GM18858 (cell line): ENCODE data around the gene PYGB.
"Not testable (repeated sequence)": the region's sequence is repeated elsewhere in the genome, so short reads cannot be mapped to it uniquely, and the experiment has no call there.

Source experiments
- ATAC-seq: cut with Tn5 transposase; IDR thresholded peaks from one replicate; pipeline ENCODE4 v1.9.1; 2021; ENCODE audit not compliant: unreplicated experiment

The PYGB gene

DNA sequence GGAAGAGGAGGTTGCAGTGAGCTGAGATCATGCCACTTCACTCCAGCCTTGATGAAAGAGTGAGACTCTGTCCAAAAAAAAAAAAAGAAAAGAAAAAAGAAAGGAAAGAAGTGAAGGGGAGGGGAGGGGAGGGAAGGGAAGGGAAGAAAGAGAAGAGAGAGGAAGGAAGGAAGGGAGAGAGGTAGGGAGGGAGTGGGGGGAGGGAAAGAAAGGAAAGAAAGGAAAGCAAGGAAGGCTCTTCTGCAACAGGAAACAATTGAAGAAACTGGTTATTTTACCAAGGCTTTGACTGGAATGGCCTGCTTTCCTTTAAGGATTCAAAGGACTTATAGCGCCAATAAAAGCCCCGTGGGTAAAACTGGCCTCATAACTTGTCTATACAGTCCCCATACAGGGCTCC is 78.1 kb downstream of the PYGB start:
- no peak for ATAC-seq

DNA sequence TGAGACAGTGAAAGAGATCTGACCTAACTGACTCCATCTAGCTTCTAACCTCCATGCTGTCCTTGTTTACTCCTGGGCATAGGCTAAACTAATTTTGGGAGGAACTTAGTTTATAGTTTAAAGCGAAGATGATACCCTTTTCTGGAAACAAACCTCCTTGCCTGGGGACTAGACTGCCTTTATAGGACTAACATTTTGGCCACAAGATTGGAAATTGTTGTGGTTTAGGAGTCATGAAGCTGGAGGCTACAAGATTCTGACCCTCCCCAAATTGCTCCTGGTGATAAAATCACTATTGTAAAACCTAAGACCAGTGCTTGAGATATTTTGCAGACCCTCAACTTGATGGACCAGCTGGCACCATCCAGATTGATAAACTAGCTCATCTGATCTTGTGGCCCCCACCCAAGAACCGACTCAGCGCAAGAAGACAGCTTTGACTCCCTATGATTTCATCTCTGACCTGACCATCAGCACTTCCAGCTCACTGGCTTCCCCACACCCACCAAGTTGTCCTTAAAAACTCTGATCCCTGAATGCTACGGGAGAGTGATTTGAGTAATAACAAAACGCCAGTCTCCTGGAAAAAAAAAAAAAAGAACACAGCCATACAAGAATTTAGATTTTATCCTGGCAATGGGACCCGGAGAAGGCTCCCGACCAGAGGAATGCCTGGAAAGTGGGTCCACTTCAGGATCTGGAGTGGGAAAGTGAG is 79.8 kb downstream of the PYGB start:
- ATAC-seq, result no peak

DNA sequence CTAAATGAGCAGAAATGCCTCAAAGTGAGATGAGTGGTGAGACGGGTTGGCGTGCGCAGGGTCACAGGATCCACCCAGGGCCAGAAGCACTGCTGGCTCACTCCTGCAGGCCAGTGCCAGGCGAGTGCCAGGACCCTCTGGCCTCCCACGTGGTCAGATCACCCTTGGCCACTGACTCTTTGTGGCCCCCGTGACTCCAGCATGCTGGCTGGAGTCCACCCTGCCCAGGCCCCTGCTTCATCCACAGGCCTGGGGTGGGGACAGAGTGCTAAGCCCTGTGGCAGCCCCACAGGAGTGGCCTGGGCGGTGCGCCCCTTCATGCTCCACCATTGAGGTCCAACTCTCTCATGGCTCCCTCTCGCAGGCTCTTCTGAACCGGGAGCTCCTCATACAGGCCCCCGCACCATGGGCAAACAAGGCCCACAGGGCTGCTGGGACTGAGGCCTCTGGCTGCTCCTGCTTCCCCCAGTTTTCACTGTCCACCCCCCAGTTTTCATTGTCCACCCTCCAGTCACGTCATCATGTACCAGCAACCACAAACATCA is 81.1 kb downstream of the PYGB start:
- ATAC-seq, result no peak

DNA sequence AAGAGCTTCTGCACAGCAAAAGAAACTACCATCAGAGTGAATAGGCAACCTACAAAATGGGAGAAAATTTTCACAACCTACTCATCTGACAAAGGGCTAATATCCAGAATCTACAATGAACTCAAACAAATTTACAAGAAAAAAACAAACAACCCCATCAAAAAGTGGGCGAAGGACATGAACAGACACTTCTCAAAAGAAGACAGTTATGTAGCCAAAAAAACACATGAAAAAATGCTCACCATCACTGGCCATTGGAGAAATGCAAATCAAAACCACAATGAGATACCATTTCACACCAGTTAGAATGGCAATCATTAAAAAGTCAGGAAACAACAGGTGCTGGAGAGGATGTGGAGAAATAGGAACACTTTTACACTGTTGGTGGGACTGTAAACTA is 87.1 kb downstream of the PYGB start:
- not testable (repeated sequence) for ATAC-seq

DNA sequence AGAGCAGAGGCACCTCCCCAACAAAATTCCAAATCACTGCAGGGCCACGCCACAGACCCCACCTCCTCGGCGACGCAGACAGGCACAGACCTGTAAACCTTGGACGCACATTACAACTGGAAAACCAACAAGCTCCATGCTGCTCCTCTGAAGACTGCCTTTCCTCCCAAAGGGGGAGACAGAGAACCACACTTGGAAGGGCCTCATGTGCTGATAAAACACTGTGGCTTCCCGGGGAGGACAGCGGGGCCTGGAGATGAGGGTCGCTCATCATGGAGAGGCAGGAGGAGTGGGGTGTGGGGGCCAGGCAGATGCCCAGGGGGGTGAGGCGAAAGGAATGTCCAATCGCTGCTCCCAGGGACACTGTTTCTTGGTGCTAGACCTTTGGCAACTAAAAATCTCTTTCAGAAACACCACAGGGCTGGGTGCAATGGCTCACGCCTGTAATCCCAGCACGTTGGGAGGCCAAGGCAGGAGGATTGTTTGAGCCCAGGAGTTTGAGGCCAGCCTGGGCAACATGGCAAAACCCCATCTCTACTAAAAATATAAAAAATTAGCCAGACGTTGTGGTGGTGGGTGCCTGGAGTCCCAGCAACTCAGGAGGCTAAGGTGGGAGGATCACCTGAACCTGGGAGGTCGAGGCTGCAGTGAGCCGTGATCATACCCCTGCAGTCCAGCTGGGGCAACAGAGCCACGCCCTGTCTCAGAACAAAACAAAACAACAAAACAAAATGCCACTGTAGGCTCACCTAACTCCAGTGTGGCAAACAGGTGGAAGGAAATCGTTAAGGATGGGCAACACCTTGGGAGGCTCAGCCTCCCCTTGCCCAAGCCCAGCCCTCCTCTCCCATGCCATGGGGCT is 88.9 kb downstream of the PYGB start:
- no peak for ATAC-seq

DNA sequence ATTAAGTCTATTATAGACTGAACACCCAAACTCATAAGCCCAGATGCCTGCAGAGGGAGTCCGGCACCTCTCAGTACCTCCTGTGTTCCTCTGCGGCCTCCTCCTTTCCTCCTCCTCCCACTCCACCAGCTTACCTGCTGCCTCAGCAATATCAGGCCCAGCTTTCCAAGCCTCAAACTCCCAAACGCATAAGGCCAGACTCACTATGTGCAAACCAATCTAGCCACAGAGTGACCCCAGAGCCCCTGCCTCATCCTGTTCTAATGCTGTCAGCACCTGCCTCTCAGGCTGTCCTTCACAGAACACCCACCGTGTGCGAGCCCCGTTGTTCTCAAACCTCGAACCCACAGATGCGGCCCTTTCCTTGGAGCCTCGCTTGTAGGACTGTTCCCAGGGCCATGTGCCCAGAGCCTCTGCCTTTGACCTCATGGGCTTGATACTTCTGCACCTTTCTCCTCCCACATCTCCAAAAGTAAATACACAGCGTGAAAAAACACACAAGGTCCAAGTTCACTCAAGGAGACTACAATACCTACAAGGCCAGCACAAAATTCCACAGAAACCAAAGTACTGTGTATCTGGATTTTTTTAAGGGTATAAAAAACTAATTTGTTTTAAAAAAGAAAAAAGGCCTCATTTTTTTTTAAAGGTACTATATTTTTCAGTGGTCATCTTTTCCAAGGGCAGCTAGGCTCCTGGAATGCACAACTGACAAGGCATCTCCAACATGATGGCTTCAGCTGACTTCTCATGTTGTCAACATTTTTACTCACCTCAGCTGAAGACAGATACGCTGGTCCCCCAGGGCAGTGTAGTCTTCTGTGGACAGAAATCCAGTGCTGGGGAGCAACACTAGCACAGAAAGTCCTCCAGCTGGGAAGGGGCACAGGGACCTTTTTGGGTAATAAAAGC is 90.5 kb downstream of the PYGB start:
- no peak for ATAC-seq

DNA sequence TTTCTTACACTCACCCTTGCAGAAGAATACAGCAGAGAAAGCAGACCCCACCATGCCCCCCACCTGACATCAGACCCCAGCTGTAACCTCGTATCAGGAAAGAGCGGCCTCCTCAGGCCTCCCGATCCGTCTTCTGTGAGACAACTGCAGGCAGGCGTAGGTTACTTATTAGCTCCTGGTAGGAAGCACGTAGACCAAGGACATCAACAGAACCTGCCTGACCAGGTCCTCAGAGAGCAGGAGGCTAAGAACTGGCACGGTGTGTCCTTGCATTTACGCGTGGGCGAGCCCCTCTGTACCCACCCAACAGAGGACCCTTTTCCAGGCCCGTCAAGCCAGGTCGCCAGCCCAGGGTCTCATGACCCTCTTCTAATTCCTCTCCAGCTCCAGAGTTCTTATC is 91.7 kb downstream of the PYGB start:
- ATAC-seq, result no peak

DNA sequence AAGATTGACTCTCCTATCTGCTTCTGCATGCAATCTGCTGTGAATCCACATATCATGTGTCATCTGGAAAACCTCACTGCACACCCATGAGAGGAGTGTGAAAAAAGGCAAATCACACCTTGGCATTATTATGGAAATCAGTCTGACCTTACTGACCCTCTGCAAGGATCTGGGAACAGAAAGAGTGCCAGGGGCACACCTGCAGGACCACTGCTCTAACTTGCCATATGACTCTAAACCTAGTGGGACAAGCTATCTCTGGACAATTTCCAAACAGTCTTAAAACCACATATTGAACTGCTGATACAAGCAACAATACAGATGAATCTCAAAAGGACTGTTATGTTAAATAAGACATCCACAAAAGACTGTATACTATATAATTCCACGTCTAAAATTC is 92.5 kb downstream of the PYGB start:
- ATAC-seq, result no peak

DNA sequence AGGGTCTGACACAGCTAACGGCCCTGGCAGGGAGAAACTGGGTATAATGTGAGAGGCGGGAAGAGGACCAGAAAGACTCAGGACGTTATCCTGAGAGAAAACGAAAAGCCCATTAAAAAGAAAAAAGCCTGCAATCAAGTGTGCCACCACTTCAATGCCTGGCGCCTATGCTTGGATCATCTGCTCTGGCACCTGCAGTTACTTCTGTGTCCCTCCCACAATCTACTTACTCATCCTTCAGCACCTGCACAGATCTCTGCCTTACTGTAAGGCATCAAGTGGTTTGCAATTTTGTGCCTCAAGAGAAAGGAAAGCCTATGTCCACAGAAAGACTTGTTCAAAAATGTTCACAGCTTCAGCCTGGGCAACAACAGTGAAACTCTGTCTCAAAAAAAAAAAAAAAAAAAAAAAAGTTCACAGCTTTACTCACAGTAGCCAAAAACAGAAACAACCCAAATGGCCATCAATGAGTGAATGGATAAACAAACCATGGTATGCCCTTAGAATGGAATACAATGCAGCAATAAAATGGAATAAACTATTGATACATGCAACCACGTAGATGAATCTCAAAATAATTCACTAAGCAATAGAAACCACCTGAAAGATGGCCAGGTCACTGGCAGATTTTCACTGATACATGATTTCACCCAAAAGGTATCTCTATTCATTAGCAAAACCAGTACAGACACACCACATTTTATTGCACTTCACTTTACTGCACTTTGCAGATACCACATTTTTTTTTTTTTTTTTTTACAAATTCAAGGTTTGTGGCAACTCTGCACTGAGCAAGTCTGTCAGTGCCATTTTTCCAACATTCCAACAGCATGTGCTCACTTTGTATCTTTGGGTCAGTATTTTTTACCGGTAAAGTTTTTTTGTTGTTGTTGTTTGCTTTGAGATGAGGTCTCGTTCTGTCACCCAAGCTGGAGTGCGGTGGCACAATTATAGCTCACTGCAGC is 94.1 kb downstream of the PYGB start:
- no peak for ATAC-seq

DNA sequence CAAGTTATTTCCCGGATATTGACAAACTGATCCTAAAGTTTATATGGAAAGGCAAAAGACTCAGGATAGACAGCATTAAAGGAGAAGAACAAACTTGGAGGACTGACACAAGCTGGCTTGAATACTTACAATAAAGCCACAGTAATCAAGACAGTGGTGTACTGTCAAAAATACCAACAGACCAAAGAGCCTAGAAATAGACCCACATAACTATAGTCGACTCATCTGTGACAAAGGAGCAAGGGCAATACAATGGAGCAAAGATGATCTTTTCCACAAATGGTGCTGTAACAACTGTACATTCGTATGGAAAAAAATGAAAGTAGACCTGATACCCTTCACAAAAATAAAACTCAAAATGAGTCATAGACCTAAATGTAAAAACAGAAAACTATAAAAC is 96.7 kb downstream of the PYGB start:
- ATAC-seq, result no peak

DNA sequence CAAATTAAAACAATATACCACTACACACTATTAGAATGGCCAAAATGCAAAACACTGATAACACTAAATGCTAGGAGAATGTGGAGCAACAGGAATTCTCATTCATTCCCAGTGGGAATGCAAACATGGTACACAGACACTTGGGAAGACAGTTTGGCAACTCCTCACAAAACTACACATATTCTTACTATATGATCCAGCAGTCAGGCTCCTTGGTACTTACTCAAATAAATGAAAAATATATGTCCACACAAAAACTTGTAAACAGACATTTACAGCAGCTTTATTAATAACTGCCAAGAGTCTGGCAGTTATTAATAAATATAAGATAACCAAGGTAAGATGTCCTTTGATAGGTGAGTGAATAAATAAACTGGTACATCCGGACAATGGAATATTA is 97.8 kb downstream of the PYGB start:
- ATAC-seq, result no peak

DNA sequence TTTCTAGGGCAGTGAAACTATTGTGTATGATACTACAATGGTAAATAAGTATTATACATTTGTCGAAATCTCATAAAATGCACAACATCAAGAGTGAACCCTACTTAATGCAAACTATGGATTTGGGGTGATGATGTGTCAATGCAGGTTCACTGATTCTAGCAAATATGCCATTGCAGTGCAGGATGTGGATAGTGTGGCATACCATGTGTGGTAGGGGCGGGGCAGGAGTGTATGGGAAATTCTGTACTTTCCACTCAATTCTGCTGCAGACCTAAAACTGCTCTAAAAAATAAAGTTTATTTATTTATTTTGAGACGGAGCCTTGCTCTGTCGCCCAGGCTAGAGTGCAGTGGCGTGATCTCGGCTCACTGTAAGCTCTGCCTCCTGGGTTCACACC is 98.5 kb downstream of the PYGB start:
- ATAC-seq, result no peak
